Caco-2 (cell line): ENCODE results near the gene TNP1. TPM values are rescaled to one million over a fixed set of nuclear protein-coding genes. Genes with fewer than 3 reads are reported as not detected.

Experiments
- BruUV-seq: library from RNA; stranded (reverse); fragments of 400-500 nt; replicated peaks from 2 replicates; lab custom pipeline; 2021; lab: Mats Ljungman, UMichigan
- CTCF ChIA-PET: fragments of 300-600 bp; sonication (Branson Sonifier 250); formaldehyde crosslinking; loops from one replicate; lab custom pipeline; 2022; ENCODE audit warnings: antibody characterized with exemption; lab: Charles Lee
- POLR2A ChIA-PET: fragments of 300-600 bp; sonication (Branson Sonifier 250); formaldehyde crosslinking; loops from one replicate; lab custom pipeline; 2022; ENCODE audit warnings: antibody characterized with exemption; lab: Charles Lee
- DNase-seq, 2 experiments: peaks; one replicate each; pipeline versions ENCODE4 v3.0.0 to v3.0.0-alpha.2; 2020 to 2022
- H3K27me3 ChIP-seq: replicated peaks from 2 replicates; pipeline ENCODE4 v1.6.0; 2011; ENCODE audit warnings: low read length; ENCODE audit not compliant: control insufficient read depth, insufficient read depth
- H3K36me3 ChIP-seq: 2 replicates; pipeline ENCODE4 v1.5.1; 2011; ENCODE audit warnings: low read length; ENCODE audit not compliant: control insufficient read depth, insufficient read depth
- H3K4me1 ChIP-seq: fragments of 250-450 bp; sonication (Bioruptor Pico); 2 replicates; pipeline ENCODE4 v1.5.1; 2020; ENCODE audit warnings: mild to moderate bottlenecking
- H3K4me3 ChIP-seq: 2 replicates; pipeline ENCODE4 v1.5.1; 2011; ENCODE audit warnings: low read depth, mild to moderate bottlenecking, control low read depth, low read length
- H3K9me3 ChIP-seq: fragments of 250-450 bp; sonication (Bioruptor Pico); 2 replicates; pipeline ENCODE4 v1.5.1; 2020; ENCODE audit warnings: mild to moderate bottlenecking, moderate library complexity
- H3K27ac Mint-ChIP-seq: one replicate; pipeline ENCODE4 v1.8.0; 2022; ENCODE audit warnings: mixed read lengths; ENCODE audit not compliant: unreplicated experiment
- H3K27me3 Mint-ChIP-seq: one replicate; pipeline ENCODE4 v1.8.0; 2022; ENCODE audit warnings: mixed read lengths; ENCODE audit not compliant: insufficient read depth, unreplicated experiment
- H3K36me3 Mint-ChIP-seq: one replicate; pipeline ENCODE4 v1.8.0; 2022; ENCODE audit warnings: mild to moderate bottlenecking, mixed read lengths; ENCODE audit not compliant: insufficient read depth, unreplicated experiment
- H3K4me1 Mint-ChIP-seq: one replicate; pipeline ENCODE4 v1.8.0; 2022; ENCODE audit warnings: low read depth, mixed read lengths; ENCODE audit not compliant: unreplicated experiment
- H3K4me3 Mint-ChIP-seq: one replicate; pipeline ENCODE4 v1.8.0; 2022; ENCODE audit warnings: mild to moderate bottlenecking, moderate library complexity, mixed read lengths; ENCODE audit not compliant: unreplicated experiment
- H3K9me3 Mint-ChIP-seq: one replicate; pipeline ENCODE4 v1.8.0; 2022; ENCODE audit warnings: mixed read lengths; ENCODE audit not compliant: unreplicated experiment
- intact Hi-C: fragments of 100-400 bp; cut with micrococcal nuclease; formaldehyde crosslinking; loops from one replicate; pipeline ENCODE4 v1.10.0; 2022; ENCODE audit not compliant: unreplicated experiment
- total RNA-seq: library from RNA; stranded (reverse); gene quantifications from 2 replicates; pipeline ENCODE4 v1.2.3, GENCODE V29; 2022
- TF ChIP-seq, protein P1 (sequence below), 2 experiments: fragments of 200-600 bp in 1 of 2; IDR thresholded peaks; 1 replicate in 1 of 2; 2 replicates in 1 of 2; pipeline versions ENCODE4 v1.5.1 to v1.8.0; 2011 to 2022; ENCODE audit warnings: antibody characterized with exemption in 1 of 2, control low read depth in 1 of 2, inconsistent platforms in 1 of 2, low read depth in 1 of 2, low read length in 1 of 2, mild to moderate bottlenecking in 1 of 2, moderate library complexity in 1 of 2; ENCODE audit not compliant: insufficient read depth in 1 of 2, severe bottlenecking in 1 of 2, unreplicated experiment in 1 of 2

TNP1 gene
- total RNA-seq, 1 experiment from 2014 or later, result not detected

GRCh38 chr2:216810399-216811160 is 49.3 kb downstream of the TNP1 start:
- Mint-ChIP-seq H3K27me3 (peaks cover 2% of the 10 kb centered on the region), H3K27ac (no peak overlapping the region), H3K4me3 (no peak overlapping the region), H3K4me1 (no peaks in the 10 kb centered on the region), H3K9me3 (no peaks in the 10 kb centered on the region), H3K36me3 (no peaks in the 10 kb centered on the region)
- H3K36me3 ChIP-seq, result no peaks in the 10 kb centered on the region
- no peaks in the 10 kb centered on the region for H3K4me1 ChIP-seq
- no peak for DNase-seq
- no peaks in the 10 kb centered on the region for H3K27me3 ChIP-seq
- intact Hi-C loops, result no loop called here
- BruUV-seq, result no TSS peak
- POLR2A ChIA-PET, result no interaction called here
- TF ChIP-seq, protein P1, sequence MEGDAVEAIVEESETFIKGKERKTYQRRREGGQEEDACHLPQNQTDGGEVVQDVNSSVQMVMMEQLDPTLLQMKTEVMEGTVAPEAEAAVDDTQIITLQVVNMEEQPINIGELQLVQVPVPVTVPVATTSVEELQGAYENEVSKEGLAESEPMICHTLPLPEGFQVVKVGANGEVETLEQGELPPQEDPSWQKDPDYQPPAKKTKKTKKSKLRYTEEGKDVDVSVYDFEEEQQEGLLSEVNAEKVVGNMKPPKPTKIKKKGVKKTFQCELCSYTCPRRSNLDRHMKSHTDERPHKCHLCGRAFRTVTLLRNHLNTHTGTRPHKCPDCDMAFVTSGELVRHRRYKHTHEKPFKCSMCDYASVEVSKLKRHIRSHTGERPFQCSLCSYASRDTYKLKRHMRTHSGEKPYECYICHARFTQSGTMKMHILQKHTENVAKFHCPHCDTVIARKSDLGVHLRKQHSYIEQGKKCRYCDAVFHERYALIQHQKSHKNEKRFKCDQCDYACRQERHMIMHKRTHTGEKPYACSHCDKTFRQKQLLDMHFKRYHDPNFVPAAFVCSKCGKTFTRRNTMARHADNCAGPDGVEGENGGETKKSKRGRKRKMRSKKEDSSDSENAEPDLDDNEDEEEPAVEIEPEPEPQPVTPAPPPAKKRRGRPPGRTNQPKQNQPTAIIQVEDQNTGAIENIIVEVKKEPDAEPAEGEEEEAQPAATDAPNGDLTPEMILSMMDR (IDR thresholded peaks at IDR 0.05; ENCODE audit: insufficient read depth in 1 of 2, low read depth in 1 of 2, low read length in 1 of 2, severe bottlenecking in 1 of 2, unreplicated experiment in 1 of 2), result no peak
- CTCF ChIA-PET, result no interaction called here
- no peak overlapping the region for H3K4me3 ChIP-seq
- no peaks in the 10 kb centered on the region; the same call in 1 of the 2 replicates for H3K9me3 ChIP-seq

Other genes starting within 250 kb of the TNP1 start
- 6.6 and 6.7 TPM in 2 replicates for gene IGFBP2, start 226.6 kb downstream of the TNP1 start, total RNA-seq
- gene IGFBP5, start 164.5 kb downstream of the TNP1 start, total RNA-seq, result 0.20 TPM in 1 of 2 replicates, not detected in the other